Measurements from ENCODE around the gene CTDSP1. TPM values are rescaled to one million over a fixed set of nuclear protein-coding genes. Genes with fewer than 3 reads are reported as not detected.

The CTDSP1 gene
- total and polyA plus RNA-seq, 9 donors = 38.6 to 211 (median 158) TPM

GRCh38 chr2:218446547-218446946, 46.9 kb downstream of the CTDSP1 start:
- WGBS, 3 donors = 94 to 97% (median 95%) methylated on average over 6 of the region's 6 CpGs
- Histone ChIP-seq H3K27ac (no peak overlapping the region), H3K27me3 (no peaks in the 10 kb centered on the region), H3K4me3 (no peak overlapping the region), H3K9me3 (no peaks in the 10 kb centered on the region), H3K36me3 (no peaks in the 10 kb centered on the region), H3K4me1 (ENCODE audit: insufficient read depth) (no peaks in the 10 kb centered on the region)
- TF ChIP-seq EP300 (IDR thresholded peaks at IDR 0.05) = no peak
- TF ChIP-seq CTCF (IDR thresholded peaks at IDR 0.05) = no peak
- no peak for TF ChIP-seq POLR2A (IDR thresholded peaks at IDR 0.05)
- DNase-seq = no peak
- intact Hi-C loops (cut with DNase I) = no loop called here

- Histone ChIP-seq H3K4me1 (ENCODE audit: insufficient read depth) (no peaks in the 10 kb centered on the region), H3K27ac (no peak overlapping the region), H3K9me3 (no peaks in the 10 kb centered on the region), H3K4me3 (no peak overlapping the region), H3K36me3 (no peaks in the 10 kb centered on the region), H3K27me3 (no peaks in the 10 kb centered on the region)
- intact Hi-C loops (cut with DNase I) = no loop called here
- WGBS, 3 donors = 95 to 99% (median 98%) methylated on average over 2 of the region's 2 CpGs
- no peak for DNase-seq
- TF ChIP-seq CTCF (IDR thresholded peaks at IDR 0.05) (no peak), EP300 (IDR thresholded peaks at IDR 0.05) (no peak), POLR2A (IDR thresholded peaks at IDR 0.05) (no peak)
Observed at GRCh38 chr2:218447072-218447471, 47.4 kb downstream of the CTDSP1 start.

DNA sequence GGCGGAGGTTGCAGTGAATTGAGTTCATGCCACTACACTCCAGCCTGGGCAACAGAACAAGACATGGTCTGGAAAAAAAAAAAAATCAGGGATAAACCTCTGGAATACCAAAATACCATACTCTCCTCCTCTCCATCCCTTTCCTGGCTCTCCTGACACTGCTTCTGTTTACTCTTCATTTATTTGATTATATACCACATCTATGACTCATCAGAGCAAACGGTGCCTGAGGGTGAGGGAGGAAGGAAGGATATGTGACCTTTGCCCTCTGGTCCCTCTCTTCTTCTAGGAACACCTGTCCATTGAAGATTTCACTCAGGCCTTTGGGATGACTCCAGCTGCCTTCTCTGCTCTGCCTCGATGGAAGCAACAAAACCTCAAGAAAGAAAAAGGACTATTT, 49.3 kb downstream of the CTDSP1 start:
- intact Hi-C loops (cut with DNase I) = no loop called here
- Histone ChIP-seq H3K27ac (no peak overlapping the region), H3K27me3 (no peaks in the 10 kb centered on the region), H3K4me1 (ENCODE audit: insufficient read depth) (no peaks in the 10 kb centered on the region), H3K9me3 (no peaks in the 10 kb centered on the region), H3K4me3 (no peak overlapping the region), H3K36me3 (no peaks in the 10 kb centered on the region)
- 33 to 46% (median 41%) methylated on average over 3 of the region's 3 CpGs for WGBS, 3 donors
- DNase-seq = no peak
- TF ChIP-seq EP300 (IDR thresholded peaks at IDR 0.05) = no peak
- TF ChIP-seq POLR2A (IDR thresholded peaks at IDR 0.05) = no peak
- TF ChIP-seq CTCF (IDR thresholded peaks at IDR 0.05) = no peak

DNA sequence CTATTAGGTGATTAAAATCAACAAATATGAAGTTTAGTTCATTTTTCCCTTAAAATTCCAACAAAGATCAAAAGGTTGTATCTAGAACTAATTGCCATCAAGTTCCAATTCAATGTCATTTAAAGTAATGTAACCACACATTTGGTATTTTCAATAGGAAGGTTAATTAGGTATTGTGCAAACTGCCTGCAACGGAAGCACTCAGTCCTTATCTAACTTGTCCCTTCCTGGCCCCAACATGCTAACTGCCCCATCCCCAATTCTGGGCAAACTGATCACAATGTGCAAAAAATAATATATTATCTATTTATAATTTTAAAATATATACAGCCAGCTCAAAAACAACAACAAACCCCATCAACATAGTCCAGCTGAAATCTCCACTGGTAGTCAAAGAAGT, 52.4 kb downstream of the CTDSP1 start:
- DNase-seq = no peak
- intact Hi-C loops (cut with DNase I) = no loop called here
- Histone ChIP-seq H3K27ac (no peak overlapping the region), H3K4me3 (no peak overlapping the region), H3K36me3 (peaks cover 5% of the 10 kb centered on the region), H3K9me3 (no peaks in the 10 kb centered on the region), H3K27me3 (no peaks in the 10 kb centered on the region), H3K4me1 (ENCODE audit: insufficient read depth) (no peaks in the 10 kb centered on the region)
- TF ChIP-seq CTCF (IDR thresholded peaks at IDR 0.05) (no peak), EP300 (IDR thresholded peaks at IDR 0.05) (no peak), POLR2A (IDR thresholded peaks at IDR 0.05) (no peak)
- WGBS, 3 donors = 89 to 99% (median 95%) methylated on average over 1 of the region's 1 CpG

MicroRNA genes within 50 kb of the gene (microRNA counts, 767-probe panel; counts per million panel counts)
- 6,017 counts per million, percentile 97 among the panel's probes with 10 or more counts for microRNA hsa-miR-26b-5p

Small RNA genes lying within 50 kb of the gene (microRNA-seq; reads per million reads assigned to microRNA genes)
- gene MIR26B = 28,433 to 75,475 (median 28,756) reads per million in 3 donors

Small RNA genes lying within 50 kb of the gene (small RNA-seq; reads per million reads assigned to genes)
- gene MIR26B = 344 reads per million, percentile 95 among the genes with 10 or more reads in this experiment

Other genes with a start within 250 kb of the CTDSP1 start
- under 1 TPM in 4 of 7 donors, not detected in 3; 0.10 to 0.43 (median 0.32) TPM for gene CXCR1, start 232.9 kb upstream of the CTDSP1 start, total RNA-seq
- gene CXCR1, start 232.9 kb upstream of the CTDSP1 start, polyA plus RNA-seq = 1 to 10 TPM in 1 of 2 donors, under 1 TPM in 1; 0.04 to 1.4 TPM
- gene ARPC2, start 182.7 kb upstream of the CTDSP1 start, total RNA-seq = 100 to 1,000 TPM; 135 to 229 (median 166) TPM
- 100 to 1,000 TPM; 170 to 357 TPM for gene ARPC2, start 182.7 kb upstream of the CTDSP1 start, polyA plus RNA-seq
- gene GPBAR1, start 138.9 kb upstream of the CTDSP1 start, total RNA-seq = 1 to 10 TPM in 5 of 7 donors, under 1 TPM in 2; 0.38 to 3.8 (median 2.1) TPM
- gene GPBAR1, start 138.9 kb upstream of the CTDSP1 start, polyA plus RNA-seq = 1 to 10 TPM in 1 of 2 donors, under 1 TPM in 1; 0.28 to 2.8 TPM
- 100 to 1,000 TPM in 5 of 7 donors, 10 to 100 TPM in 2; 86.5 to 123 (median 106) TPM for gene AAMP, start 129.7 kb upstream of the CTDSP1 start, total RNA-seq
- 100 to 1,000 TPM in 1 of 2 donors, 10 to 100 TPM in 1; 71.1 to 144 TPM for gene AAMP, start 129.7 kb upstream of the CTDSP1 start, polyA plus RNA-seq
- 10 to 100 TPM; 37.3 to 59.6 (median 48.1) TPM for gene PNKD, start 129.3 kb upstream of the CTDSP1 start, total RNA-seq
- gene PNKD, start 129.3 kb upstream of the CTDSP1 start, polyA plus RNA-seq = 10 to 100 TPM; 23.3 to 74.5 TPM
- 100 to 1,000 TPM in 6 of 7 donors, 10 to 100 TPM in 1; 80.6 to 137 (median 114) TPM for gene TMBIM1, start 107.4 kb upstream of the CTDSP1 start, total RNA-seq
- gene TMBIM1, start 107.4 kb upstream of the CTDSP1 start, polyA plus RNA-seq = 100 to 1,000 TPM; 106 to 259 TPM
- 1 to 10 TPM in 5 of 7 donors, not detected in 2; 1.2 to 9.4 (median 1.4) TPM for gene CATIP, start 43.0 kb upstream of the CTDSP1 start, total RNA-seq
- under 1 TPM in 1 of 2 donors, not detected in 1; 0.12 TPM for gene CATIP, start 43.0 kb upstream of the CTDSP1 start, polyA plus RNA-seq
- gene SLC11A1, start 17.6 kb upstream of the CTDSP1 start, total RNA-seq = 10 to 100 TPM in 3 of 7 donors, 1 to 10 TPM in 4; 1.0 to 28.9 (median 8.7) TPM
- 1 to 10 TPM in 1 of 2 donors, under 1 TPM in 1; 0.83 to 3.0 TPM for gene SLC11A1, start 17.6 kb upstream of the CTDSP1 start, polyA plus RNA-seq
- gene VIL1, start 19.3 kb downstream of the CTDSP1 start, total RNA-seq = 1 to 10 TPM in 1 of 7 donors, under 1 TPM in 1, not detected in 5; 0.38 to 1.3 TPM
- under 1 TPM in 1 of 2 donors, not detected in 1; 0.05 TPM for gene VIL1, start 19.3 kb downstream of the CTDSP1 start, polyA plus RNA-seq
- 10 to 100 TPM; 13.3 to 56.8 (median 21.3) TPM for gene USP37, start 168.5 kb downstream of the CTDSP1 start, total RNA-seq
- 1 to 10 TPM; 4.2 to 6.1 TPM for gene USP37, start 168.5 kb downstream of the CTDSP1 start, polyA plus RNA-seq
- 10 to 100 TPM; 28.3 to 53.9 (median 33.2) TPM for gene CNOT9, start 169.0 kb downstream of the CTDSP1 start, total RNA-seq
- gene CNOT9, start 169.0 kb downstream of the CTDSP1 start, polyA plus RNA-seq = 10 to 100 TPM; 16.2 to 34.3 TPM
- 1 to 10 TPM in 3 of 7 donors, under 1 TPM in 4; 0.24 to 1.5 (median 0.91) TPM for gene PLCD4, start 208.0 kb downstream of the CTDSP1 start, total RNA-seq
- under 1 TPM; 0.21 to 0.88 TPM for gene PLCD4, start 208.0 kb downstream of the CTDSP1 start, polyA plus RNA-seq

All from ovary (tissue), 9 donors.